GM12878 (cell line): ENCODE results near the gene PAIP1. TPM values are rescaled to one million over a fixed set of nuclear protein-coding genes. Genes with fewer than 3 reads are reported as not detected.
"Not testable (repeated sequence)": the region's sequence is repeated elsewhere in the genome, so short reads cannot be mapped to it uniquely, and the experiment has no call there.

Experiments used
- ATAC-seq: fragments of 200-7000 bp; cut with Tn5 transposase; 3 replicates; pipeline ENCODE4 v1.9.1; 2020; ENCODE audit warnings: mild to moderate bottlenecking, moderate library complexity
- BruUV-seq: library from RNA; stranded (reverse); fragments of 400-500 nt; replicated peaks from 2 replicates; lab custom pipeline; 2021; lab: Mats Ljungman, UMichigan
- CTCF ChIA-PET: fragments of 300-600 bp; sonication (Branson Sonifier 250); formaldehyde crosslinking; extraction: SDS; loops from one replicate; lab custom pipeline; 2021; ENCODE audit warnings: inconsistent platforms; lab: Yijun Ruan, JAX
- POLR2A ChIA-PET: fragments of 350-600 bp; formaldehyde crosslinking; extraction: SDS; loops from one replicate; lab custom pipeline; 2021; ENCODE audit warnings: inconsistent platforms; lab: Charles Lee
- RAD21 ChIA-PET: fragments of 300-600 bp; sonication (Branson Sonifier 250); formaldehyde crosslinking; loops from one replicate; lab custom pipeline; 2023; ENCODE audit warnings: antibody characterized with exemption; ENCODE audit not compliant: unreplicated experiment; lab: Charles Lee
- SMC1A ChIA-PET: fragments of 300-600 bp; sonication (Branson Sonifier 250); formaldehyde crosslinking; loops from one replicate; lab custom pipeline; 2023; ENCODE audit not compliant: unreplicated experiment, uncharacterized antibody; lab: Charles Lee
- DNase-seq: peaks from one replicate; pipeline ENCODE4 v3.0.0-alpha.2; 2011; ENCODE audit warnings: low read depth, low spot score
- FAIRE-seq: peaks from 3 replicates; lab custom pipeline; 2011; peaks lifted over from hg19 to GRCh38; lab: Jason Lieb, UNC
- H2AFZ ChIP-seq: 2 replicates; pipeline ENCODE4 v1.6.0; 2011; ENCODE audit warnings: low read depth, low read length, control low read depth; ENCODE audit not compliant: control insufficient read depth
- H3K27ac ChIP-seq: 2 replicates; pipeline ENCODE4 v1.5.1; 2011; ENCODE audit warnings: control low read depth; ENCODE audit not compliant: control insufficient read depth, insufficient read depth
- H3K27me3 ChIP-seq, 2 experiments: replicated peaks in 1 of 2; 2 replicates each; pipeline versions ENCODE4 v1.6.0 to v1.6.1; 2011; ENCODE audit warnings: low read length in 1 of 2; ENCODE audit not compliant: control insufficient read depth in 2 of 2, insufficient read depth in 2 of 2
- H3K36me3 ChIP-seq, 2 experiments: 2 replicates each; pipeline ENCODE4 v1.5.1; 2011; ENCODE audit warnings: low read length in 1 of 2; ENCODE audit not compliant: control insufficient read depth in 2 of 2, insufficient read depth in 2 of 2
- H3K4me1 ChIP-seq: 2 replicates; pipeline ENCODE4 v1.6.1; 2011; ENCODE audit warnings: mild to moderate bottlenecking, low read length, moderate library complexity, mixed read lengths; ENCODE audit not compliant: control insufficient read depth, insufficient read depth
- H3K4me2 ChIP-seq: 2 replicates; pipeline ENCODE4 v1.6.0; 2011; ENCODE audit warnings: control low read depth; ENCODE audit not compliant: control insufficient read depth, insufficient read depth
- H3K4me3 ChIP-seq: fragments of 200-600 bp; sonication (generic); 2 replicates; pipeline ENCODE4 v1.5.1; 2016
- H3K79me2 ChIP-seq: 2 replicates; pipeline ENCODE4 v1.6.0; 2011; ENCODE audit warnings: low read length; ENCODE audit not compliant: control insufficient read depth, insufficient read depth
- H3K9ac ChIP-seq: 2 replicates; pipeline ENCODE4 v1.8.0; 2011; ENCODE audit warnings: low read length, control low read depth, mixed read lengths; ENCODE audit not compliant: control insufficient read depth, insufficient read depth
- H3K9me3 ChIP-seq: replicated peaks from 3 replicates; pipeline ENCODE4 v1.5.1; 2011; ENCODE audit warnings: mild to moderate bottlenecking, low read length; ENCODE audit not compliant: control insufficient read depth, insufficient read depth
- H4K20me1 ChIP-seq: 2 replicates; pipeline ENCODE4 v1.6.0; 2011; ENCODE audit not compliant: control insufficient read depth, insufficient read depth
- ASH2L ChIP-seq: fragments of 300-600, 200-600 bp; sonication (generic); IDR thresholded peaks from 2 replicates; pipeline ENCODE4 v1.6.1; 2017; ENCODE audit warnings: low read depth, mild to moderate bottlenecking, borderline replicate concordance
- ATF7 ChIP-seq: fragments of 450-650 bp; IDR thresholded peaks from 2 replicates; pipeline ENCODE4 v1.6.1; 2016; ENCODE audit warnings: low read depth, mild to moderate bottlenecking
- CBX3 ChIP-seq: fragments of 200-600 bp; sonication (generic); IDR thresholded peaks from 2 replicates; pipeline ENCODE4 v1.6.1; 2016; ENCODE audit warnings: low read depth, borderline replicate concordance
- CHD1 ChIP-seq: IDR thresholded peaks from 2 replicates; pipeline ENCODE4 v1.6.1; 2012; ENCODE audit warnings: low read depth, low read length, improper control_type of control experiment
- ETV6 ChIP-seq, 2 experiments: fragments of 450-650 bp in 1 of 2; IDR thresholded peaks in 1 of 2; conservative IDR thresholded peaks in 1 of 2; 2 replicates each; pipeline ENCODE4 v1.6.1; 2014; ENCODE audit warnings: antibody characterized with exemption in 1 of 2, borderline replicate concordance in 1 of 2, low read depth in 1 of 2, mild to moderate bottlenecking in 1 of 2, moderate library complexity in 1 of 2
- GATAD2B ChIP-seq: fragments of 450-650 bp; conservative IDR thresholded peaks from 2 replicates; pipeline ENCODE4 v1.6.1; 2017; ENCODE audit warnings: low read depth, mild to moderate bottlenecking, moderate library complexity
- JUND ChIP-seq: IDR thresholded peaks from 2 replicates; pipeline ENCODE4 v1.6.1; 2012; ENCODE audit warnings: low read depth, mild to moderate bottlenecking, low read length, improper control_type of control experiment, moderate library complexity
- MTA2 ChIP-seq: fragments of 450-650 bp; IDR thresholded peaks from 2 replicates; pipeline ENCODE4 v1.6.1; 2016; ENCODE audit warnings: low read depth, mild to moderate bottlenecking, moderate library complexity
- NR2C2 ChIP-seq: IDR thresholded peaks from 2 replicates; pipeline ENCODE4 v1.6.1; 2011; ENCODE audit warnings: borderline replicate concordance, low read depth; ENCODE audit not compliant: control insufficient read depth, insufficient read length
- NR2F1 ChIP-seq: fragments of 450-650 bp; conservative IDR thresholded peaks from 2 replicates; pipeline ENCODE4 v1.6.1; 2017; ENCODE audit warnings: mild to moderate bottlenecking
- RAD51 ChIP-seq: fragments of 450-650 bp; IDR thresholded peaks from 2 replicates; pipeline ENCODE4 v1.6.1; 2016; ENCODE audit warnings: moderate library complexity, mild to moderate bottlenecking, inconsistent platforms
- RELB ChIP-seq: fragments of 450-650 bp; IDR thresholded peaks from 2 replicates; pipeline ENCODE4 v1.6.1; 2017; ENCODE audit warnings: low read depth, mild to moderate bottlenecking, moderate library complexity
- ZNF687 ChIP-seq: fragments of 450-650 bp; IDR thresholded peaks from 2 replicates; pipeline ENCODE4 v1.6.1; 2017; ENCODE audit warnings: mild to moderate bottlenecking, moderate library complexity
- WGBS: methylation state at CpG from one replicate; pipeline ENCODE4 v1.1.6; 2016; ENCODE audit warnings: low lambda C conversion rate; ENCODE audit not compliant: insufficient replicate concordance, insufficient coverage; ENCODE audit errors: missing lambda C conversion rate; 5-methylcytosine and 5-hydroxymethylcytosine counted together
- in situ Hi-C: fragments of 300-500 bp; cut with MboI; formaldehyde crosslinking; loops from 9 replicates; pipeline ENCODE4 v1.14.3; 2018; ENCODE audit warnings: mixed read lengths
- intact Hi-C: fragments of 100-400 bp; cut with micrococcal nuclease; formaldehyde crosslinking; loops from one replicate; pipeline ENCODE4 v1.14.2; 2022; ENCODE audit not compliant: unreplicated experiment
- polyA plus RNA-seq, 11 experiments: library from polyadenylated mRNA; depleted of rRNA in 4 of 11; unstranded in 6 of 11; stranded (reverse) in 5 of 11; fragments of >200 nt; fragmentation: Nextera tagmentation in 4 of 11; fragmentation: Illumina TruSeq in 1 of 11; extraction: Ambion mirVana in 4 of 11; extraction: Trizol in 1 of 11; gene quantifications; 1 replicate in 1 of 11; 2 replicates in 10 of 11; pipeline versions ENCODE4 v1.2.1 to v1.2.3, GENCODE V29; 2011 to 2016; ENCODE audit warnings: inconsistent platforms in 2 of 11, missing spikeins in 2 of 11, low read depth in 1 of 11
- total RNA-seq, 4 experiments: library from RNA; depleted of rRNA in 3 of 4; stranded (reverse); fragments of >200 nt in 3 of 4; fragmentation: Illumina TruSeq in 1 of 4; extraction: Trizol in 1 of 4; gene quantifications; 2 replicates each; pipeline versions ENCODE4 v1.2.1 to v1.2.3, GENCODE V29; 2013 to 2021

Gene PAIP1
- total and polyA plus RNA-seq, 10 of the 15 experiments (the other 5 are each of a cell fraction or from before 2014, with no cell fraction given) = 37.4 to 90.9 (median 57.0) TPM

DNA sequence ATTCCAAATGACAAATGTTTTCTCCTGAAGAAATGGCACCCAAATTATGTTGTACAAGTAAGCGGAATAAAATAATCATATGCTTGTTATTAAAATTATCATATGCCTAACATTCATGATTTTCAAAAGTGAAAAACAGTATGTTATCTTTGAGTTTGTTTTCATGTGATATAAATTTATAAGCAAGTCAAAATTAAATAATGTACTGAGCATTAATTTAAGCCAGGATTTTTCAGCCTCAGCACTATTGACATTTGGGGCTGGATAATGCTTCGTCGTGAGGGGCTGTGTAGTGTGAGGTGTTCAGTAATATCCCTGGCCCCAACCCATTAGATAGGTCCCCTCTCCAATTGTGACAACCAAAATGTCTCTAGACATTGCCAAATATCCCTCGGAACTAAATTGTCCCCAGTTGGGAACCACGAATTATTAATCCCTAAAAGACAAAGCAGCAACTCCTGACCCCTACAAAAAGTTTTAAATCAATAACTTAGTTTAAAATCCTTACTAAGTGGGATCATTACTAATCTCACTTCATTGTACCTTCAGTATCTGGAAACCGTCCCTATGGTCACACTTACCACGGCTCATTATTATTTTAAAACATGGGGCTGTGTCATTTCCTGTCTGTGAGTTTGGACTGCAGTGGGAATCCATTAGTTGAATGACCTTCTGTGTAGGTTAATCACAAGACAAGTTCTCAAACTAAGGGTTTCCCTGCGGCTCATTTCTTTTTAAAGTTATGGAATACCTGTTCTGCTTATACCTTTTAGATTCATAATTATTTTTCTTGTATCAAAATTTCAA lies 44.8 kb upstream of the PAIP1 start (continued):
- TF ChIP-seq ZNF687 (peak; percentile 40; the same call in 1 of the 2 replicates), JUND (no peak), ASH2L (no peak), NR2C2 (no peak), GATAD2B (no peak), CHD1 (peak; percentile 89; the same call in 1 of the 2 replicates), RELB (no peak), NR2F1 (peak; percentile 47; the same call in 1 of the 2 replicates), RAD51 (peak; percentile 24; the same call in 1 of the 2 replicates), ETV6 (conservative IDR thresholded peaks at IDR 0.05 in 1 of 2, IDR thresholded peaks at IDR 0.05 in 1 of 2; ENCODE audit: borderline replicate concordance in 1 of 2, low read depth in 1 of 2) (no peak), MTA2 (peak; percentile 51; the same call in 1 of the 2 replicates), ATF7 (peak; percentile 61), CBX3 (no peak)

- H3K9ac ChIP-seq, DNase-seq, H3K9me3 ChIP-seq, SMC1A ChIA-PET, ATAC-seq, intact Hi-C loops, H2AFZ ChIP-seq, H3K4me3 ChIP-seq, FAIRE-seq, POLR2A ChIA-PET, H3K4me2 ChIP-seq, H3K36me3 ChIP-seq, H3K4me1 ChIP-seq, H3K27me3 ChIP-seq, H3K27ac ChIP-seq, RAD21 ChIA-PET, H4K20me1 ChIP-seq, BruUV-seq, in situ Hi-C loops: not testable (repeated sequence)
- CTCF ChIA-PET = interaction anchor here (0.6 to 2.4 kb wide), 2 partner anchors 26 to 68 kb away, joined by 3 to 8 read pairs; no protein-coding TSS in a partner anchor
- peaks cover 42% of the 10 kb centered on the region for H3K79me2 ChIP-seq
- 100% methylated on average over 1 of the region's 1 CpG for WGBS
Measured at GRCh38 chr5:43598927-43599326, 42.0 kb upstream of the PAIP1 start.
